Gastroesophageal sphincter (tissue), 3 donors: Measurements from ENCODE around the gene TTC19.

ENCODE experiments used
- POLR2A ChIP-seq, 2 donors: fragments of 450-650 bp; IDR thresholded peaks; one replicate each; pipeline ENCODE4 v1.6.1; 2017; ENCODE audit warnings: antibody characterized with exemption in 2 of 2, mild to moderate bottlenecking in 2 of 2, moderate library complexity in 1 of 2
- POLR2AphosphoS5 ChIP-seq: sonication (generic); formaldehyde crosslinking; IDR thresholded peaks from one replicate; pipeline ENCODE4 v1.6.1; 2017; ENCODE audit warnings: antibody characterized with exemption
- TF ChIP-seq, protein P1 (sequence below), 4 experiments: fragments of 200-600 bp in 2 of 4; fragments of 450-650 bp in 2 of 4; sonication (generic) in 1 of 4; IDR thresholded peaks; one replicate each; pipeline ENCODE4 v1.5.1; 2017 to 2019; ENCODE audit warnings: antibody characterized with exemption in 4 of 4, mild to moderate bottlenecking in 2 of 4, moderate library complexity in 2 of 4

- TF ChIP-seq, protein P1, sequence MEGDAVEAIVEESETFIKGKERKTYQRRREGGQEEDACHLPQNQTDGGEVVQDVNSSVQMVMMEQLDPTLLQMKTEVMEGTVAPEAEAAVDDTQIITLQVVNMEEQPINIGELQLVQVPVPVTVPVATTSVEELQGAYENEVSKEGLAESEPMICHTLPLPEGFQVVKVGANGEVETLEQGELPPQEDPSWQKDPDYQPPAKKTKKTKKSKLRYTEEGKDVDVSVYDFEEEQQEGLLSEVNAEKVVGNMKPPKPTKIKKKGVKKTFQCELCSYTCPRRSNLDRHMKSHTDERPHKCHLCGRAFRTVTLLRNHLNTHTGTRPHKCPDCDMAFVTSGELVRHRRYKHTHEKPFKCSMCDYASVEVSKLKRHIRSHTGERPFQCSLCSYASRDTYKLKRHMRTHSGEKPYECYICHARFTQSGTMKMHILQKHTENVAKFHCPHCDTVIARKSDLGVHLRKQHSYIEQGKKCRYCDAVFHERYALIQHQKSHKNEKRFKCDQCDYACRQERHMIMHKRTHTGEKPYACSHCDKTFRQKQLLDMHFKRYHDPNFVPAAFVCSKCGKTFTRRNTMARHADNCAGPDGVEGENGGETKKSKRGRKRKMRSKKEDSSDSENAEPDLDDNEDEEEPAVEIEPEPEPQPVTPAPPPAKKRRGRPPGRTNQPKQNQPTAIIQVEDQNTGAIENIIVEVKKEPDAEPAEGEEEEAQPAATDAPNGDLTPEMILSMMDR (IDR thresholded peaks at IDR 0.05) = no peak
- no peak for TF ChIP-seq POLR2A (IDR thresholded peaks at IDR 0.05)
- no peak for TF ChIP-seq POLR2AphosphoS5
Observed at GRCh38 chr17:16061631-16062030, 62.0 kb downstream of the TTC19 start.
